CD4-positive, alpha-beta T cell treated with Interferon alpha-2 for 1 hour (primary cell): ENCODE results near the gene PNMA6E.

Experiments used
- DNase-seq, 2 donors: peaks; one replicate each; pipeline ENCODE4 v3.0.0-alpha.2; 2020 to 2022

Gene PNMA6E

GRCh38 chrX:153434801-153435200 lies 33.7 kb upstream of the PNMA6E start:
- DNase-seq: no peak

DNA sequence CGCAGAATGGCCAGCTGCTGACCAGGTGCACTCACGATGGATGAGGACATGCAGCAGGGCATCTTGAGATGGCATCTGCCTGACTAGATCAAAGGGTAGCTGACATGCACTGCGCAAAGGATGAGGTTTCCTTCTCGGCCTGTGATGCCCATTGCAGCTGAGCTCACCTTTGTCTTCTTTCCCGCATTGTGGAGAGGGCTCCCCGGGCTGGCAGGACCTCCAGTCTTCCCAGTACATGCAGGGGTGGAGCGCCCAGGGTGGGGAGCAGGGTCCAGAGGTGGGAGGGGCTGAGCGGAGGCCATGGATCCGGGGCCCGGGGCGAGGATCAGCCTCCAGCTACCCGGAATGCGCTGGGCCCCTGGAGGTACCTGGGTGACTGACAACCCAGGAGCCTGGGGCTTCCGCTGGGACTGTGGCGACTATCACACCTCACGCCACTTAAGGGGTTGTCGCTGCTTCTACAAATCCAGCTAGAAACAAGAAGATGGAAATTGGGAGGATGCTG lies 32.7 kb upstream of the PNMA6E start:
- no peak for DNase-seq

GRCh38 chrX:153433161-153433680 lies 32.1 kb upstream of the PNMA6E start:
- no peak for DNase-seq

DNA sequence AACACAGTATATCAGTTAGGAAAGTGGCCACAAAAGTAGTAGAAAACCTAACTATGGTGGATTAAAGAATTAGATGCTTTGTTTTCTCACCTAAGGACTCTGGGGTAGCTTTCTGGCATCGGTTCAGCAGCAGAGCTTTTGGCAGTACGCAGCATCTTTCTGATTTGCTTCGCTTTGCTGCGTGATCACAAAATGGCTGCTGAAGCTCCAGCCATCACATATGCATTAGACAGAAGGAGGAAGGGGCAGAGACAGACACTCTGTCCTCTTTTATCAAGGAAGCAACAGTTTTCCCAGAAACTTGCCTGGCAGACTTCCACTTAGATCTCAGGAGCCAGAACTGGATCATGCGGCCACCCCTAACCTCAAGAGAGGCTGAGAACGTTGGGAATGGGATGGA lies 29.6 kb upstream of the PNMA6E start:
- DNase-seq: no peak

DNA sequence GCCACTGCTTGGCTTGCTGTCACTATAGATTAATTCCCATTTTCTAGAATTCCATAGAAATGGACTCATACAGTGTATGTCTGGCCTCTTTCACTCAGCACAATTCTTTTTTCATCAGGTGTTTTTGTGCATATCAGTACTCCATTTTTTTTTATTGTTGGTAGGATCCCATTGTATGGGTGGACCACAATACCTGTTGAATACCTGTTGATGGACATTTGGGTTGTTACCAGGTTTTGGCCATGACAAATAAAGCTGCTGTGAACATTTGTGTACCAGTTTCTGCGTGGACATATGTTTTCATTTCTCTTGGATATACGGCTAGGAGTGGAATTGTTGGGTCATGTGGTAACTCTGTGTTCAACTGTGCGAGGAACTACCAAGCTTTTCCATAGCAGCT lies 25.1 kb upstream of the PNMA6E start:
- DNase-seq: no peak

DNA sequence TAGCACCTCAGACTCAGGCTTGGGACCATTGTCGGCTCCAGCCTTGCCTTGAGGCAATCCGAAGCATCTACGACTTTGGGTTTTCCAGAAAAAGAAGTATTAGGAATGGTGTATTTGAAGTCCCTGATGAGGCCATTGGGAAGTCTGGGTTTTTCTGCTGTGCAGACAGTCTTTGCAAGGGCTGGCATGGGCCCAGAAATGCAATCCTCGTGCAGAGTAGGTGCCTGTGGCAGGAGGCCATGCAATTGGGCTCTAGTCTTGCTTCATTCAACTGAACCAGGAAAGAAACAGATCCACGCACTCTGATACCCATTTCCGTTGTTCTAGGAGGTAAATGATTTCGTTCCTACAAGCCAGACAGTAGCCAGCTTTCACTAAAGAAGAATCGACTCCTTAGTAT lies 22.5 kb upstream of the PNMA6E start:
- DNase-seq: no peak

GRCh38 chrX:153421856-153422255 lies 20.7 kb upstream of the PNMA6E start:
- no peak for DNase-seq

DNA sequence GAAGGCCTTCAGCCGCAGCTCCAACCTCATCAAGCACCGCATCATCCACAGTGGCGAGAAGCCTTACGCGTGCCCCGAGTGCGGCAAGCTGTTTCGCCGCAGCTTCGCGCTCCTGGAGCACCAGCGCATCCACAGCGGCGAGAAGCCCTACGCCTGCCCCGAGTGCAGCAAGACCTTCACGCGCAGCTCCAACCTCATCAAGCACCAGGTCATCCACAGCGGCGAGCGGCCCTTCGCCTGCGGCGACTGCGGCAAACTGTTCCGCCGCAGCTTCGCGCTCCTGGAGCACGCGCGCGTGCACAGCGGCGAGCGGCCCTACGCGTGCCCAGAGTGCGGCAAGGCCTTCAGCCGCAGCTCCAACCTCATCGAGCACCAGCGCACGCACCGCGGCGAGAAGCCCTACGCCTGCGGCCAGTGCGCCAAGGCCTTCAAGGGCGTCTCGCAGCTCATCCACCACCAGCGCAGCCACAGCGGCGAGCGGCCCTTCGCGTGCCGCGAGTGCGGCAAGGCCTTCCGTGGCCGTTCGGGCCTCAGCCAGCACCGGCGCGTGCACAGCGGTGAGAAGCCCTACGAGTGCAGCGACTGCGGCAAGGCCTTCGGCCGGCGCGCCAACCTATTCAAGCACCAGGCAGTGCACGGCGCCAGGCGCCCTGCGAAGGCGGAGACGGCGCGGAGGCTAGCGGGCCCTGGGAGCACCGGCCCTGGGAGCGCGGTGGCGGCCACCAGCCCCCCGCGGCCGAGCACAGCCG lies 19.9 kb upstream of the PNMA6E start:
- DNase-seq: no peak

GRCh38 chrX:153417637-153418036 lies 16.5 kb upstream of the PNMA6E start:
- no peak for DNase-seq

DNA sequence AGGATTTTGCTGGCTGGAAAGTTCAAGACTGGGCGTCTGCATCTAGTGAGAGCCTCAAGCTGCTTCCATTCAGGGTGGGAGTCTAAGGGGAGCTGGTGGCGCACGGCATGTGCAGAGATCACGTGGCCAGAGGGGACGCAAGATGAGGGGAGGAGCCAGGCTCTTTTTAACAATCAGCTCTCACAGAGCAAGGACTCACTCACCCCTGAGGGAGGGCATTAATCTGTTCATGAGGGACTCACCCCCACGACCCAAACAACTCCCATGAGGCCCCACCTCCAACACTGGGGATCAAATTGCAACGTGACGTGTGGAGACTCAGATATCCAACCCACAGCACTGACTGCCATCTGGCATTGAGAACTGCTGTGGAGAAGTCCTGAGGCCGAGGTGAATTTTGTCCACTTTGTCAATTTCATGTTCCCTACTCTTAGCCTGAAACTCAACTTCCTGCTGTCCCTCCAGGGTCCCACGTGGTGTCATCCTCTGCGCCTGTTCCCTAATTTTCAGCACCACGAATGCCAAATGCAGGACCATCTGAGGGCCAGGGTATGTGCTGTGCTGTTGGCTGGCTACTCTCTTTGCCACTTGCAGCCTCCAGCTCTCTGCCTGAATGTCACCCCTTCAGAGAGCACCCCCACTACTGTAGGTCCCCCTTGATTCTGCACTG lies 15.8 kb upstream of the PNMA6E start:
- no peak for DNase-seq

DNA sequence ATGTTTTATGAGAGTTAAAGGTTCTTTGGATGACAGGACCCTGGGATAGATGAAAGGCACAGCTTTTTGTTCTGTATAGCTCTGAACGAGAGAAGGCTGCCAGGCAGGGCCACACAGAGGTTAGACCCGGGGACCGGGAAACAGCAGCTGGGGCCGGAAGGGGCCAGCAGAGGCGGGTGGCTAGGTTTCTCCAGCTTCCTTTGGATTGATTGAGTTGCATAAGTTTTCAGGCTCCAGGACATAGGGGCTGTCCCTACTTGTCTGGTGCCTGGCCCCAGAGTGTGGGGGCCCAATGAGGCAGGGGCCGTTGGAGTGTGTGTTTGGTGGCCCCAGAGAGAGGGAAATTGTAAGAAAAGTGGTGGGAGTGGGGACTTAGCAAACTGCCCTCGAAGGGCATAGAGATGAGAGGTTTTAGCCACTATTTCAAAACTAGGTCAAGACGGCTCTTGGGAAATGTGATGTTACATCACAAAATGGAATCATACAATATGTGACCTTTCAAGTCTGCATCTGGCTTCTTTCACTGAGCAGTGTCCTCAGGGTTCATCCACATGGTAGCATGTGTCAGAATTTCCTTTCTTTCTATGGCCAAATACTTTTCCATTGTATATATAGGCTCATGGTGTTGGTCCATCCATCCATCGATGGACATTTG lies 13.8 kb upstream of the PNMA6E start:
- no peak for DNase-seq

- DNase-seq: no peak
These were observed 12.6 kb upstream of the PNMA6E start for GRCh38 chrX:153413731-153414130.

- DNase-seq: no peak
These were observed 11.9 kb upstream of the PNMA6E start for GRCh38 chrX:153412746-153413720.

GRCh38 chrX:153411988-153412574 lies 10.9 kb upstream of the PNMA6E start:
- no peak for DNase-seq

- DNase-seq: peak; percentile 24 to 30
These were observed 10.3 kb upstream of the PNMA6E start, which contains the start of gene ZFP92 for GRCh38 chrX:153411255-153411987. ZFP92 (plus strand) TSS chrX:153411472; CDS start chrX:153418323, 6,851 bp downstream.

DNA sequence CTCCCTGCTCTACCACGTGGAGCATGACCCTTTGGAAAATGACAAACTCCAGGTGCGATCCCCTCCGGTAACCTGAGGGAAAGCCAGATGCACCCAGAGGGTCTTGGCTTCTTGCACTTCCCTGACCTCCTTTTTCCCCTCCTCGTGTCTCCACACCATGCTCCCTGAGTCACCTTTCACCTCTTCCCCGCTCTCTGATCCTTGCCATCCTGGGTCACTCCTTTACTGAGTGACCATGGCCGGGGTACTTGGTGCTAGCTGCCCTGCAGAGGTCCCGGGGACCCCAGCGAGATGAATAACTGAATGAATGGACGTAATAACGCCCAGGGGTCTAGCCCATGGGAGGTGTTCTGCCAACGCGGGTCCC lies 9.7 kb upstream of the PNMA6E start:
- DNase-seq: no peak

- DNase-seq: no peak
These were observed 9.2 kb upstream of the PNMA6E start for GRCh38 chrX:153410373-153410772.

DNA sequence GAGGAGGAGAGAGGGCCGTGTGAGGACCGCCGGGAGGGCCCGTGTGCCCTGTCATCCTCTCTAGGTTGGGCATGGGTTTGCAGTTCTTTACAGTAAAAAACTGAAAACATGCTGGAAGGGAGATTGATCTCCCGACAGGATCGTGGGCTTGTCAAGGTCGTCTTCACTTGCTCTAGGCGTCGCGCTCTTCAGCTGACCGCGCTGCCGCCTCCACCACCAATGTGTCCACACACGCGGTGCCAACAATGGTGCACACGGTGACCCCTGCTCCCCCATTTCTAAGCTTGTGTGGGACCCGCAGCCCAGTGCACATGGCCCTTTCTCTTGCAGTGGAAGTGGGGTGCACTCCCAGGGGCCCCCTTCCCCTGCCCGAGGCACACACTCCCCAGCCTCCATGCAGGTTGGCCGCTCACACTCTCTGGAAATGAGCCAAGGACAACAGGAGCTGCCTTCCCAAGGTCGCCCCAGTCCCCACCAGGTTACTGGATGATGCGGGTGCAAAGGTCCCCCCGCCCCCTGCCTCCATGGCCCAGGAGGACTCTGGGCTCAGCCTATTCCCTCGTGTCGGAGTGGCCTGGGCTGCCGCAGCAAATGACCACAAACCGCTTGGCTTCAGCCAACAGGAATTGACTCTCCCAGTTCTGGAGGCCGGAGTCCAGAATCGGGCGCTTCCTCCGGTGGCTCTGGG lies 8.4 kb upstream of the PNMA6E start:
- DNase-seq: no peak

- no peak for DNase-seq
These were observed 7.8 kb upstream of the PNMA6E start for GRCh38 chrX:153408871-153409351.

GRCh38 chrX:153408221-153408721 lies 7.1 kb upstream of the PNMA6E start:
- no peak for DNase-seq
